GM12878 (cell line): Measurements from ENCODE around the gene ELAVL1. TPM values are rescaled to one million over a fixed set of nuclear protein-coding genes. Genes with fewer than 3 reads are reported as not detected.

Experiments used
- ATAC-seq: fragments of 200-7000 bp; cut with Tn5 transposase; 3 replicates; pipeline ENCODE4 v1.9.1; 2020; ENCODE audit warnings: mild to moderate bottlenecking, moderate library complexity
- BruUV-seq: library from RNA; stranded (reverse); fragments of 400-500 nt; replicated peaks from 2 replicates; lab custom pipeline; 2021; lab: Mats Ljungman, UMichigan
- CTCF ChIA-PET: fragments of 300-600 bp; sonication (Branson Sonifier 250); formaldehyde crosslinking; extraction: SDS; loops from one replicate; lab custom pipeline; 2021; ENCODE audit warnings: inconsistent platforms; lab: Yijun Ruan, JAX
- POLR2A ChIA-PET: fragments of 350-600 bp; formaldehyde crosslinking; extraction: SDS; loops from one replicate; lab custom pipeline; 2021; ENCODE audit warnings: inconsistent platforms; lab: Charles Lee
- RAD21 ChIA-PET: fragments of 300-600 bp; sonication (Branson Sonifier 250); formaldehyde crosslinking; loops from one replicate; lab custom pipeline; 2023; ENCODE audit warnings: antibody characterized with exemption; ENCODE audit not compliant: unreplicated experiment; lab: Charles Lee
- SMC1A ChIA-PET: fragments of 300-600 bp; sonication (Branson Sonifier 250); formaldehyde crosslinking; loops from one replicate; lab custom pipeline; 2023; ENCODE audit not compliant: unreplicated experiment, uncharacterized antibody; lab: Charles Lee
- DNase-seq: peaks from one replicate; pipeline ENCODE4 v3.0.0-alpha.2; 2011; ENCODE audit warnings: low read depth, low spot score
- FAIRE-seq: peaks from 3 replicates; lab custom pipeline; 2011; peaks lifted over from hg19 to GRCh38; lab: Jason Lieb, UNC
- H2AFZ ChIP-seq: 2 replicates; pipeline ENCODE4 v1.6.0; 2011; ENCODE audit warnings: low read depth, low read length, control low read depth; ENCODE audit not compliant: control insufficient read depth
- H3K27ac ChIP-seq: 2 replicates; pipeline ENCODE4 v1.5.1; 2011; ENCODE audit warnings: control low read depth; ENCODE audit not compliant: control insufficient read depth, insufficient read depth
- H3K27me3 ChIP-seq, 2 experiments: replicated peaks in 1 of 2; 2 replicates each; pipeline versions ENCODE4 v1.6.0 to v1.6.1; 2011; ENCODE audit warnings: low read length in 1 of 2; ENCODE audit not compliant: control insufficient read depth in 2 of 2, insufficient read depth in 2 of 2
- H3K36me3 ChIP-seq, 2 experiments: 2 replicates each; pipeline ENCODE4 v1.5.1; 2011; ENCODE audit warnings: low read length in 1 of 2; ENCODE audit not compliant: control insufficient read depth in 2 of 2, insufficient read depth in 2 of 2
- H3K4me1 ChIP-seq: 2 replicates; pipeline ENCODE4 v1.6.1; 2011; ENCODE audit warnings: mild to moderate bottlenecking, low read length, moderate library complexity, mixed read lengths; ENCODE audit not compliant: control insufficient read depth, insufficient read depth
- H3K4me2 ChIP-seq: 2 replicates; pipeline ENCODE4 v1.6.0; 2011; ENCODE audit warnings: control low read depth; ENCODE audit not compliant: control insufficient read depth, insufficient read depth
- H3K4me3 ChIP-seq: fragments of 200-600 bp; sonication (generic); 2 replicates; pipeline ENCODE4 v1.5.1; 2016
- H3K79me2 ChIP-seq: 2 replicates; pipeline ENCODE4 v1.6.0; 2011; ENCODE audit warnings: low read length; ENCODE audit not compliant: control insufficient read depth, insufficient read depth
- H3K9ac ChIP-seq: 2 replicates; pipeline ENCODE4 v1.8.0; 2011; ENCODE audit warnings: low read length, control low read depth, mixed read lengths; ENCODE audit not compliant: control insufficient read depth, insufficient read depth
- H3K9me3 ChIP-seq: replicated peaks from 3 replicates; pipeline ENCODE4 v1.5.1; 2011; ENCODE audit warnings: mild to moderate bottlenecking, low read length; ENCODE audit not compliant: control insufficient read depth, insufficient read depth
- H4K20me1 ChIP-seq: 2 replicates; pipeline ENCODE4 v1.6.0; 2011; ENCODE audit not compliant: control insufficient read depth, insufficient read depth
- BHLHE40 ChIP-seq, 2 experiments: fragments of 450-650 bp in 1 of 2; IDR thresholded peaks; 2 replicates each; pipeline ENCODE4 v1.6.1; 2011 to 2017; ENCODE audit warnings: low read depth in 2 of 2, borderline replicate concordance in 1 of 2, improper control_type of control experiment in 1 of 2, low read length in 1 of 2, mild to moderate bottlenecking in 1 of 2
- EP300 ChIP-seq, 2 experiments: fragments of 150-350 bp in 1 of 2; IDR thresholded peaks; 2 replicates each; pipeline ENCODE4 v1.6.1; 2011 to 2012; ENCODE audit warnings: low read depth in 2 of 2, low read length in 2 of 2, borderline replicate concordance in 1 of 2, improper control_type of control experiment in 1 of 2, inconsistent platforms in 1 of 2; ENCODE audit not compliant: control insufficient read depth in 1 of 2
- EZH2 ChIP-seq: IDR thresholded peaks from 2 replicates; pipeline ENCODE4 v1.6.1; 2012; ENCODE audit warnings: low read depth, mild to moderate bottlenecking, control low read depth, inconsistent platforms, low read length, borderline replicate concordance; ENCODE audit not compliant: control insufficient read depth
- FOS ChIP-seq: IDR thresholded peaks from 3 replicates; pipeline ENCODE4 v1.6.1; 2011; ENCODE audit warnings: borderline replicate concordance; ENCODE audit not compliant: insufficient read length; ENCODE audit errors: extremely low read depth
- FOXK2 ChIP-seq: fragments of 450-650 bp; IDR thresholded peaks from 2 replicates; pipeline ENCODE4 v1.6.1; 2017; ENCODE audit warnings: mild to moderate bottlenecking, moderate library complexity
- HDAC6 ChIP-seq: fragments of 200-600 bp; sonication (generic); IDR thresholded peaks from one replicate; pipeline ENCODE4 v1.8.0; 2017; ENCODE audit warnings: antibody characterized with exemption; ENCODE audit not compliant: unreplicated experiment
- KAT2A ChIP-seq: conservative IDR thresholded peaks from 2 replicates; pipeline ENCODE4 v1.6.1; 2011; ENCODE audit warnings: low read depth, low read length; ENCODE audit not compliant: control insufficient read depth
- KDM1A ChIP-seq: fragments of 200-600 bp; sonication (generic); IDR thresholded peaks from 2 replicates; pipeline ENCODE4 v1.6.1; 2016; ENCODE audit warnings: borderline replicate concordance
- MEF2B ChIP-seq: fragments of 450-650 bp; IDR thresholded peaks from 2 replicates; pipeline ENCODE4 v1.6.1; 2018; ENCODE audit warnings: mild to moderate bottlenecking, moderate library complexity; ENCODE audit not compliant: partially characterized antibody, poor library complexity, severe bottlenecking
- POLR2AphosphoS2 ChIP-seq: IDR thresholded peaks from 2 replicates; pipeline ENCODE4 v1.6.1; 2011; ENCODE audit warnings: low read depth, mild to moderate bottlenecking, low read length, improper control_type of control experiment, moderate library complexity
- SMARCA5 ChIP-seq: fragments of 450-650 bp; IDR thresholded peaks from 2 replicates; pipeline ENCODE4 v1.6.1; 2017; ENCODE audit warnings: mild to moderate bottlenecking
- SUPT20H ChIP-seq: IDR thresholded peaks from 2 replicates; pipeline ENCODE4 v1.6.1; 2011; ENCODE audit warnings: low read depth, mild to moderate bottlenecking, low read length, moderate library complexity, borderline replicate concordance; ENCODE audit not compliant: control insufficient read depth
- WGBS: methylation state at CpG from one replicate; pipeline ENCODE4 v1.1.6; 2016; ENCODE audit warnings: low lambda C conversion rate; ENCODE audit not compliant: insufficient replicate concordance, insufficient coverage; ENCODE audit errors: missing lambda C conversion rate; 5-methylcytosine and 5-hydroxymethylcytosine counted together
- in situ Hi-C: fragments of 300-500 bp; cut with MboI; formaldehyde crosslinking; loops from 9 replicates; pipeline ENCODE4 v1.14.3; 2018; ENCODE audit warnings: mixed read lengths
- intact Hi-C: fragments of 100-400 bp; cut with micrococcal nuclease; formaldehyde crosslinking; loops from one replicate; pipeline ENCODE4 v1.14.2; 2022; ENCODE audit not compliant: unreplicated experiment
- polyA plus RNA-seq, 11 experiments: library from polyadenylated mRNA; depleted of rRNA in 4 of 11; unstranded in 6 of 11; stranded (reverse) in 5 of 11; fragments of >200 nt; fragmentation: Nextera tagmentation in 4 of 11; fragmentation: Illumina TruSeq in 1 of 11; extraction: Ambion mirVana in 4 of 11; extraction: Trizol in 1 of 11; gene quantifications; 1 replicate in 1 of 11; 2 replicates in 10 of 11; pipeline versions ENCODE4 v1.2.1 to v1.2.3, GENCODE V29; 2011 to 2016; ENCODE audit warnings: inconsistent platforms in 2 of 11, missing spikeins in 2 of 11, low read depth in 1 of 11
- total RNA-seq, 4 experiments: library from RNA; depleted of rRNA in 3 of 4; stranded (reverse); fragments of >200 nt in 3 of 4; fragmentation: Illumina TruSeq in 1 of 4; extraction: Trizol in 1 of 4; gene quantifications; 2 replicates each; pipeline versions ENCODE4 v1.2.1 to v1.2.3, GENCODE V29; 2013 to 2021
- TF ChIP-seq, protein P1 (sequence below): IDR thresholded peaks from 2 replicates; pipeline ENCODE4 v1.6.1; 2012; ENCODE audit warnings: low read depth, low read length, improper control_type of control experiment
- TF ChIP-seq, protein P2 (sequence below): fragments of 450-650 bp; IDR thresholded peaks from 2 replicates; pipeline ENCODE4 v1.6.1; 2017; ENCODE audit warnings: mild to moderate bottlenecking, moderate library complexity
- TF ChIP-seq, protein P3 (sequence below): fragments of 450-650 bp; formaldehyde crosslinking; IDR thresholded peaks from 2 replicates; pipeline ENCODE4 v1.4.0; 2022; ENCODE audit warnings: mild to moderate bottlenecking, moderate library complexity

The ELAVL1 gene
- total and polyA plus RNA-seq, 10 of the 15 experiments (the other 5 are each of a cell fraction or from before 2014, with no cell fraction given): 7.4 to 155 (median 70.3) TPM

DNA sequence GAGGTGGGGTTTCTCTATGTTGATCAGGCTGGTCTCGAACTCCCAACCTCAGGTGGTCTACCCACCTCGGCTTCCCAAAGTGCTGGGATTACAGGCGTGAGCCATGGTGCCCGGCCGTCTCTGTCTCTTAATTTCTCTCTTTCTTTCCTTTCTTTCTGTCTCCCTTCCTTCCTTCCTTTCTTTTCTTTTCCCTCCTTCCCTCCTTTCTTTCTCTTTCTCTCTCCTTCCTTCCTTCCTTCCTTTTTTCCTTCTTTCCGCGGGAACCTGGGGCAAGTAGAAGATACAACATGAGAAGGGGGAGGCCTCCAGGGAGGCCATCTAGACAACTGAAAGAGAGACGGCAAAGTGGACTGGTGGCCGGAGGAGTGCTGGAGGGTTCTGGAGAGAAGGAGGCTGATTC lies 15.2 kb upstream of the ELAVL1 start:
- CTCF ChIA-PET: no interaction called here
- no peaks in the 10 kb centered on the region for H4K20me1 ChIP-seq
- TF ChIP-seq, protein P1, sequence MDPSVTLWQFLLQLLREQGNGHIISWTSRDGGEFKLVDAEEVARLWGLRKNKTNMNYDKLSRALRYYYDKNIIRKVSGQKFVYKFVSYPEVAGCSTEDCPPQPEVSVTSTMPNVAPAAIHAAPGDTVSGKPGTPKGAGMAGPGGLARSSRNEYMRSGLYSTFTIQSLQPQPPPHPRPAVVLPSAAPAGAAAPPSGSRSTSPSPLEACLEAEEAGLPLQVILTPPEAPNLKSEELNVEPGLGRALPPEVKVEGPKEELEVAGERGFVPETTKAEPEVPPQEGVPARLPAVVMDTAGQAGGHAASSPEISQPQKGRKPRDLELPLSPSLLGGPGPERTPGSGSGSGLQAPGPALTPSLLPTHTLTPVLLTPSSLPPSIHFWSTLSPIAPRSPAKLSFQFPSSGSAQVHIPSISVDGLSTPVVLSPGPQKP: no peak
- TF ChIP-seq SUPT20H (no peak), EZH2 (no peak), BHLHE40 (IDR thresholded peaks at IDR 0.05; ENCODE audit: borderline replicate concordance in 1 of 2, low read depth in 2 of 2, low read length in 1 of 2) (no peak), HDAC6 (no peak), MEF2B (no peak), EP300 (IDR thresholded peaks at IDR 0.05; ENCODE audit: borderline replicate concordance in 1 of 2, control insufficient read depth in 1 of 2, low read depth in 2 of 2, low read length in 2 of 2) (no peak), FOXK2 (no peak), FOS (no peak), SMARCA5 (no peak), POLR2AphosphoS2 (no peak), KAT2A (no peak), KDM1A (no peak)
- TF ChIP-seq, protein P2, sequence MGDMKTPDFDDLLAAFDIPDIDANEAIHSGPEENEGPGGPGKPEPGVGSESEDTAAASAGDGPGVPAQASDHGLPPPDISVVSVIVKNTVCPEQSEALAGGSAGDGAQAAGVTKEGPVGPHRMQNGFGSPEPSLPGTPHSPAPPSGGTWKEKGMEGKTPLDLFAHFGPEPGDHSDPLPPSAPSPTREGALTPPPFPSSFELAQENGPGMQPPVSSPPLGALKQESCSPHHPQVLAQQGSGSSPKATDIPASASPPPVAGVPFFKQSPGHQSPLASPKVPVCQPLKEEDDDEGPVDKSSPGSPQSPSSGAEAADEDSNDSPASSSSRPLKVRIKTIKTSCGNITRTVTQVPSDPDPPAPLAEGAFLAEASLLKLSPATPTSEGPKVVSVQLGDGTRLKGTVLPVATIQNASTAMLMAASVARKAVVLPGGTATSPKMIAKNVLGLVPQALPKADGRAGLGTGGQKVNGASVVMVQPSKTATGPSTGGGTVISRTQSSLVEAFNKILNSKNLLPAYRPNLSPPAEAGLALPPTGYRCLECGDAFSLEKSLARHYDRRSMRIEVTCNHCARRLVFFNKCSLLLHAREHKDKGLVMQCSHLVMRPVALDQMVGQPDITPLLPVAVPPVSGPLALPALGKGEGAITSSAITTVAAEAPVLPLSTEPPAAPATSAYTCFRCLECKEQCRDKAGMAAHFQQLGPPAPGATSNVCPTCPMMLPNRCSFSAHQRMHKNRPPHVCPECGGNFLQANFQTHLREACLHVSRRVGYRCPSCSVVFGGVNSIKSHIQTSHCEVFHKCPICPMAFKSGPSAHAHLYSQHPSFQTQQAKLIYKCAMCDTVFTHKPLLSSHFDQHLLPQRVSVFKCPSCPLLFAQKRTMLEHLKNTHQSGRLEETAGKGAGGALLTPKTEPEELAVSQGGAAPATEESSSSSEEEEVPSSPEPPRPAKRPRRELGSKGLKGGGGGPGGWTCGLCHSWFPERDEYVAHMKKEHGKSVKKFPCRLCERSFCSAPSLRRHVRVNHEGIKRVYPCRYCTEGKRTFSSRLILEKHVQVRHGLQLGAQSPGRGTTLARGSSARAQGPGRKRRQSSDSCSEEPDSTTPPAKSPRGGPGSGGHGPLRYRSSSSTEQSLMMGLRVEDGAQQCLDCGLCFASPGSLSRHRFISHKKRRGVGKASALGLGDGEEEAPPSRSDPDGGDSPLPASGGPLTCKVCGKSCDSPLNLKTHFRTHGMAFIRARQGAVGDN: no peak
- TF ChIP-seq, protein P3, sequence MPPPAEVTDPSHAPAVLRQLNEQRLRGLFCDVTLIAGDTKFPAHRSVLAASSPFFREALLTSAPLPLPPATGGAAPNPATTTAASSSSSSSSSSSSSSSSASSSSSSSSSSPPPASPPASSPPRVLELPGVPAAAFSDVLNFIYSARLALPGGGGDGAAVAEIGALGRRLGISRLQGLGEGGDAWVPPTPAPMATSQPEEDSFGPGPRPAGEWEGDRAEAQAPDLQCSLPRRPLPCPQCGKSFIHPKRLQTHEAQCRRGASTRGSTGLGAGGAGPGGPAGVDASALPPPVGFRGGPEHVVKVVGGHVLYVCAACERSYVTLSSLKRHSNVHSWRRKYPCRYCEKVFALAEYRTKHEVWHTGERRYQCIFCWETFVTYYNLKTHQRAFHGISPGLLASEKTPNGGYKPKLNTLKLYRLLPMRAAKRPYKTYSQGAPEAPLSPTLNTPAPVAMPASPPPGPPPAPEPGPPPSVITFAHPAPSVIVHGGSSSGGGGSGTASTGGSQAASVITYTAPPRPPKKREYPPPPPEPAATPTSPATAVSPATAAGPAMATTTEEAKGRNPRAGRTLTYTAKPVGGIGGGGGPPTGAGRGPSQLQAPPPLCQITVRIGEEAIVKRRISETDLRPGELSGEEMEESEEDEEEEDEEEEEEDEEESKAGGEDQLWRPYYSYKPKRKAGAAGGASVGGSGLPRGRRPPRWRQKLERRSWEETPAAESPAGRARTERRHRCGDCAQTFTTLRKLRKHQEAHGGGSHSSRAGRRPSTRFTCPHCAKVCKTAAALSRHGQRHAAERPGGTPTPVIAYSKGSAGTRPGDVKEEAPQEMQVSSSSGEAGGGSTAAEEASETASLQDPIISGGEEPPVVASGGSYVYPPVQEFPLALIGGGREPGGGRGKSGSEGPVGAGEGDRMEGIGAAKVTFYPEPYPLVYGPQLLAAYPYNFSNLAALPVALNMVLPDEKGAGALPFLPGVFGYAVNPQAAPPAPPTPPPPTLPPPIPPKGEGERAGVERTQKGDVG: no peak
- H3K27ac ChIP-seq: no peak overlapping the region
- no peaks in the 10 kb centered on the region for H3K9me3 ChIP-seq
- H3K4me3 ChIP-seq: no peak overlapping the region
- RAD21 ChIA-PET: no interaction called here
- H3K79me2 ChIP-seq: no peaks in the 10 kb centered on the region
- no peak overlapping the region for H2AFZ ChIP-seq
- 65% methylated on average over 9 of the region's 9 CpGs for WGBS
- H3K4me2 ChIP-seq: no peak overlapping the region
- no peak overlapping the region for H3K9ac ChIP-seq
- H3K36me3 ChIP-seq: no peaks in the 10 kb centered on the region
- no peaks in the 10 kb centered on the region; the same call in 1 of the 2 replicates for H3K4me1 ChIP-seq
- BruUV-seq: no TSS peak
- ATAC-seq: no peak
- intact Hi-C loops: no loop called here
- SMC1A ChIA-PET: no interaction called here
- POLR2A ChIA-PET: interaction anchor here (0.7 kb wide), 1 partner anchor 66 kb away, joined by 3 read pairs; no protein-coding TSS in a partner anchor
- in situ Hi-C loops: no loop called here
- DNase-seq: no peak
- no peak for FAIRE-seq
- no peaks in the 10 kb centered on the region for H3K27me3 ChIP-seq
